Hepatocyte (in vitro differentiated cells): ENCODE results near the gene CRYZL1.

Source experiments
- EZH2 ChIP-seq: fragments of 200-600 bp; sonication (generic); IDR thresholded peaks from 2 replicates; pipeline ENCODE4 v1.6.1; 2016; ENCODE audit warnings: antibody characterized with exemption, mild to moderate bottlenecking, borderline replicate concordance
- TF ChIP-seq, protein P1 (sequence below): fragments of 200-600 bp; sonication (generic); IDR thresholded peaks from 2 replicates; pipeline ENCODE4 v1.5.1; 2016; ENCODE audit warnings: antibody characterized with exemption, mild to moderate bottlenecking; ENCODE audit not compliant: poor library complexity

DNA sequence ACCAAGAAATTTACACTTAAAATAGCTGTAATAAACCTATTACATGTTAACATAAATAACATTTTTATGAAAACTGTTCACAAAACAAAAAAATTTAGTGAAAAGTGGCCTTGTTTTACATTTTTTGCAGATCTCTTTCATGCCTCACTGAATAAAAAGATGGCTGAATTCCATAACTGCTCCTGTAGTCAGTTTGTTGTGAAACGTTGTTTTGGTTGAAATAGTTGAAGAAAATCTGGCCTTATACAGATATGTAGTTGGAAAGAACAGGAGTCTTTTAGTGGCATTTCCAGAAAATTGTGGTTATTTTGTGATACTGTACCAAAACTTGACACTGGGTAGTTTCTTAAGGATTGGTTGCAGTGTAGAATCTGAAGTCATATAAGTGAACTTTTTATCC is 18.9 kb upstream of the CRYZL1 start:
- TF ChIP-seq, protein P1, sequence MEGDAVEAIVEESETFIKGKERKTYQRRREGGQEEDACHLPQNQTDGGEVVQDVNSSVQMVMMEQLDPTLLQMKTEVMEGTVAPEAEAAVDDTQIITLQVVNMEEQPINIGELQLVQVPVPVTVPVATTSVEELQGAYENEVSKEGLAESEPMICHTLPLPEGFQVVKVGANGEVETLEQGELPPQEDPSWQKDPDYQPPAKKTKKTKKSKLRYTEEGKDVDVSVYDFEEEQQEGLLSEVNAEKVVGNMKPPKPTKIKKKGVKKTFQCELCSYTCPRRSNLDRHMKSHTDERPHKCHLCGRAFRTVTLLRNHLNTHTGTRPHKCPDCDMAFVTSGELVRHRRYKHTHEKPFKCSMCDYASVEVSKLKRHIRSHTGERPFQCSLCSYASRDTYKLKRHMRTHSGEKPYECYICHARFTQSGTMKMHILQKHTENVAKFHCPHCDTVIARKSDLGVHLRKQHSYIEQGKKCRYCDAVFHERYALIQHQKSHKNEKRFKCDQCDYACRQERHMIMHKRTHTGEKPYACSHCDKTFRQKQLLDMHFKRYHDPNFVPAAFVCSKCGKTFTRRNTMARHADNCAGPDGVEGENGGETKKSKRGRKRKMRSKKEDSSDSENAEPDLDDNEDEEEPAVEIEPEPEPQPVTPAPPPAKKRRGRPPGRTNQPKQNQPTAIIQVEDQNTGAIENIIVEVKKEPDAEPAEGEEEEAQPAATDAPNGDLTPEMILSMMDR: no peak
- no peak for TF ChIP-seq EZH2
